Sciatic nerve (tissue), 2 donors: ENCODE data around the gene MYBPHL. TPM values are rescaled to one million over a fixed set of nuclear protein-coding genes. Genes with fewer than 3 reads are reported as not detected.
A peak's percentile ranks its signal among the peaks of the same experiment; 100 is the strongest.

Source experiments
- ATAC-seq: fragments of 200-7000 bp; cut with Tn5 transposase; one replicate; pipeline ENCODE4 v1.9.1; 2020; ENCODE audit warnings: mild to moderate bottlenecking, moderate library complexity
- DNase-seq: peaks from one replicate; pipeline ENCODE4 v3.0.0-alpha.2; 2020; ENCODE audit warnings: low spot score
- intact Hi-C: fragments of 100-400 bp; cut with DNase I; formaldehyde crosslinking; loops from one replicate; pipeline ENCODE4 v1.14.2; 2022
- total RNA-seq: library from RNA; stranded (reverse); fragmentation: NEBNext Ultra II Directional; extraction: Animal tissue kit (Norgen Biotek cat#: 25700); gene quantifications from one replicate; pipeline ENCODE4 v1.2.1, GENCODE V29; 2021
- donor health status: DM: no; HTN: no; CAD: no.
- donor health status: DM: no; HTN: no; CAD: no.

MYBPHL gene
- total RNA-seq, 1 donor from 2014 or later: 0.45 TPM

DNA sequence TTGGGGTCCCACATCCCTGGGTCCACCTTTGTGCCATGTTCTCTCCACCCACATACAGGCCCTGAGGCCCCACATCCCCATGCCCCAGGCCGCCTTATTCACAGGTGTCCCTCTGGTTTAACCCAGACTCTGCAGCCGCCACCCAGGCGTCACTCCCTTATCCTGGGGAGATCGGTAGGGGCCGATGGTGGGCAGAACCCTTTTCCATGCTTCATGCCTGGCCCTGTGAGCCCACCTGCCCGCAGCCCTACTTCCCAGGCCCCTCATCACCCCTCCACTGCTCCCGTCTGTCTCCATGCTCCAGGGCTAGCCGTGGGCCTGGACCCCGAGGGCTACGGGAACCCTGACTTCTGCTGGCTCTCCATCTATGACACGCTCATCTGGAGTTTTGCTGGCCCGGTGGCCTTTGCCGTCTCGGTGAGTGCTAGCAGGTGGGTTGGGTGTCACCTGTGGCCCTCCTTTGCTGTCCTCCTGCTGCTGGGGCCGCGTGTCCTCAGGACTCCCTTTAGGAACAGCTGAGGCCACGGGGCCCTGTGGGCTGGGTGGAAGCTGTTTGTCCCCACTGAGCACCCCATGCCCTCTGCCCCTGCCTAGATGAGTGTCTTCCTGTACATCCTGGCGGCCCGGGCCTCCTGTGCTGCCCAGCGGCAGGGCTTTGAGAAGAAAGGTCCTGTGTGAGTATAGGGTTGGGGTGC lies 36.0 kb downstream of the MYBPHL start:
- peak; percentile 55 for DNase-seq
- intact Hi-C loops: no loop called here
- ATAC-seq: no peak

GRCh38 chr1:109269981-109270622 lies 36.7 kb downstream of the MYBPHL start:
- DNase-seq: no peak

DNA sequence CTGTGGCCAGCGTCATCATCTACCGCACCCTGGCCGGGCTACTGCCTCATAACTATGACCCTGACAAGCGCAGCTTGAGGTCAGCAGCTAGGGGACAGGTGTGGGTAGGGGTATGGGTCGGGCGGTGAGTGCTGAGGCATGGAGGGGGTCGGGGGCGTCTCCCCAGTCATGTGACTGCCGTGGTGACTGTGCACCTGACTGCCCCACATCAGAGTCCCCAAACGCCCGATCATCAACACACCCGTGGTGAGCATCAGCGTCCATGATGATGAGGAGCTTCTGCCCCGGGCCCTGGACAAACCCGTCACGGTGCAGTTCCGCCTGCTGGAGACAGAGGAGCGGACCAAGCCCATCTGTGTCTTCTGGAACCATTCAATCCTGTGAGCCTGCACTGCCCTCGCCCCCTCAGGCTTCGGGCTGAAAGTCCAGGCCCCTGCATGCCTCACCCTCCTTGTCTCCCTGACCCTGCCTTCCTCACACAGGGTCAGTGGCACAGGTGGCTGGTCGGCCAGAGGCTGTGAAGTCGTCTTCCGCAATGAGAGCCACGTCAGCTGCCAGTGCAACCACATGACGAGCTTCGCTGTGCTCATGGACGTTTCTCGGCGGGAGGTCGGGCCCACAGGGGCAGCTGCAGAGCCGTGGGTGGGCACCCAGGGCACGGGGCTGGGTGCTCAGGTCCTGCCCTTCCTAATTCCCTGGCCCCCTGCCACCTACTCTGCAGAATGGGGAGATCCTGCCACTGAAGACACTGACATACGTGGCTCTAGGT lies 37.4 kb downstream of the MYBPHL start:
- intact Hi-C loops: no loop called here
- DNase-seq (no peak), ATAC-seq (no peak)

More at GRCh38 chr1:109269981-109270622, 36.7 kb downstream of the MYBPHL start:
- intact Hi-C loops: no loop called here
- ATAC-seq: no peak

GRCh38 chr1:109268431-109269211 lies 38.2 kb downstream of the MYBPHL start:
- ATAC-seq (no peak), DNase-seq (peak; percentile 53)
- intact Hi-C loops: no loop called here

- DNase-seq (no peak), ATAC-seq (no peak)
- intact Hi-C loops: no loop called here
These were observed 39.0 kb downstream of the MYBPHL start for GRCh38 chr1:109267743-109268300.

DNA sequence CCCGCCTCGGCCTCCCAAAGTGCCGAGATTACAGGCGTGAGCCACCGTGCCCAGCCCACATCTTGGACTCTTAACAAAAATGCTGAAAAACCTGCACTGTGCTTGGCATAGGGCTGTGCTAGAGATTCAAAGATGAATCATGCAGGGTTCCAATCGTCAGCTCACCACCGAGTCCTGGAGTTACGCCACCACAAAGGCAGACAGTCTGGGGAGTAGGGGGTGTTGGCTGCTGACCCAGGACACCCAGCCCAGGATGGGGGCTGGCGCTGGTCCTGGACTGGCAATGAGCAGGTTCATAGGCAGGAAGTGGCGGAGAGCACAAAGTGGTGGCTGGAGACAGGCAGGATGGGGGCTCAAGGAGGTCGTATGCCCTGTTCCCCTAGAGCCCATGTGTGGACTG lies 39.8 kb downstream of the MYBPHL start:
- no peak for DNase-seq
- intact Hi-C loops: no loop called here
- ATAC-seq: no peak

DNA sequence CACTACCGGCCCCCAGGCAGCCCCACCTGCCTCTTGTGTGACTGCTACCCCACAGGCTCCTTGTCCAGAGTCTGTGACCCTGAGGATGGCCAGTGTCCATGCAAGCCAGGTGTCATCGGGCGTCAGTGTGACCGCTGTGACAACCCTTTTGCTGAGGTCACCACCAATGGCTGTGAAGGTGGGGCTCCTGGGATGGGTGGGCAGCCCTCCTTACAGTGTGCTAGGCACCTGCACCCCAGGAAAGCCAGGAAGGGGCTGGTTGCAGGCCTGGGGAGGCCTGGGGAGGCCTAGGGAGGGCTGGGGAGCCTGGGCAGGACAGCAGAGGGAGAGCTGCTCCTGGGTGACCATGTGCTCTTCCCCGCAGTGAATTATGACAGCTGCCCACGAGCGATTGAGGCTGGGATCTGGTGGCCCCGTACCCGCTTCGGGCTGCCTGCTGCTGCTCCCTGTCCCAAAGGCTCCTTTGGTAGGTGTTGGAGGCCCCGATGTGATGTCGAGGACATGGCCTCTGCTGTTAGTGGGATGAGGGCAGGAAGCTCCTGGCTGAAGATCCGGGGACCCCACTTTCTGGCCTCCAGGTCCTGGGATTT lies 41.0 kb downstream of the MYBPHL start:
- ATAC-seq: no peak
- DNase-seq: no peak
- intact Hi-C loops: no loop called here

DNA sequence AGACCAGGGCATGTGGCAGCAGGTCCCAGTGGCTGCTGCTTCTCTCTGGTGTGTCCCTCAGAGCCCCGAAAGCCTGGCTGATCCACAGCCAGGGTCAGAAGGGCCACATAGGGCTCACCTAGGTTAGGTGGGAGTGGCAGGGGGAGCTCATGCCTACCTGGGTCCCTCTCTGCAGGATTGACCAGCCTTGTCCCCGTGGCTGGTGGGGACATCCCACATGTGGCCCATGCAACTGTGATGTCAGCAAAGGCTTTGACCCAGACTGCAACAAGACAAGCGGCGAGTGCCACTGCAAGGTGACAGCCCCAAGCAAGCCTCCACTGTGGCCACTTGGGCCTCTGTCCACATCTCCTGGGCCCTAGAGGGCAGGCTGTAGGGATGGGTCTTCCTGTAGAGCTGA lies 41.8 kb downstream of the MYBPHL start:
- ATAC-seq (no peak), DNase-seq (no peak)
- intact Hi-C loops: no loop called here

GRCh38 chr1:109264379-109264755 lies 42.4 kb downstream of the MYBPHL start:
- peak; percentile 4 for ATAC-seq
- intact Hi-C loops: loop anchor here (5.0 kb wide), 1 partner anchor 138 kb away; no protein-coding TSS in a partner anchor
- DNase-seq: no peak

GRCh38 chr1:109263597-109264378 lies 43.0 kb downstream of the MYBPHL start:
- DNase-seq (peak; percentile 92), ATAC-seq (peak; percentile 87)
- intact Hi-C loops: loop anchor here (5.0 kb wide), 1 partner anchor 139 kb away; no protein-coding TSS in a partner anchor

DNA sequence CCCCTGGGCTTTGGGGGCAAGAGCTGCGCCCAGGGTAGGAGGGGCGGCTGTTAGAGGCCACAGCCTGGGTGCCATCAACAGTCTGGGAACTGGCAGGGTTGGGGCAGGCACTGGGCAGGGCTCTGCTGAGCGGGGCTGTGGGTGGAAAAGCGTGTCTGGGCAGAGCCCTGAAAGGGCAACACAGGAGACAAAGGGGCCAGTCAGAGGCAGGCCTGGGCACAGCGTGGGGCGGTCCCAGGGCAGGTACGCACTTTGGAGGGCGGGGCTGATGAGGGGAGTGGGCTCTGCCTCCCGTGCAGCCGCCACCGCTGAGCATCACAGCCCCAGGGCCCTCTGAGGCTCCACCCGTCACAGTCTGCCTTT lies 43.6 kb downstream of the MYBPHL start:
- DNase-seq: no peak
- intact Hi-C loops: loop anchor here (5.0 kb wide), 1 partner anchor 139 kb away; no protein-coding TSS in a partner anchor
- ATAC-seq: peak; percentile 60

- DNase-seq: no peak
- intact Hi-C loops: loop anchor here (5.0 kb wide), 1 partner anchor 140 kb away; no protein-coding TSS in a partner anchor
- ATAC-seq: no peak
These were observed 44.4 kb downstream of the MYBPHL start for GRCh38 chr1:109262231-109263055.

DNA sequence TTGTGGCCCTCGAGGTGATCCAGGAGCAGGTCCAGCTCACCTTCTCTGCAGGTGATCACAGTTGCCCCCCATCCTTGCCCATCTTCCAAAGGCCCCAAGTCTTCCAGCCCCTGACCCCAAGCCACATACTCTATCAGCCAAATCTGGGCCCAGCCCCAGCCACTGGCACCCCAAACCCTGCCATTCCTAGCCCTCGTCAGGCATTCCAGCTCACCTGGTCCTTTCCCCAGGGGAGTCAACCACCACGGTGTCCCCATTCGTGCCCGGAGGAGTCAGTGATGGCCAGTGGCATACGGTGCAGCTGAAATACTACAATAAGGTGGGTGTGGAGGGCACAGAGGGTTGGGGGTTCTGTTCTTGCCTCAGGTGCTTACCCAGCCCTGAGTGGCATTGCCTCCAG lies 45.2 kb downstream of the MYBPHL start:
- no peak for DNase-seq
- ATAC-seq: no peak
- intact Hi-C loops: loop anchor here (5.0 kb wide), 1 partner anchor 141 kb away; no protein-coding TSS in a partner anchor

DNA sequence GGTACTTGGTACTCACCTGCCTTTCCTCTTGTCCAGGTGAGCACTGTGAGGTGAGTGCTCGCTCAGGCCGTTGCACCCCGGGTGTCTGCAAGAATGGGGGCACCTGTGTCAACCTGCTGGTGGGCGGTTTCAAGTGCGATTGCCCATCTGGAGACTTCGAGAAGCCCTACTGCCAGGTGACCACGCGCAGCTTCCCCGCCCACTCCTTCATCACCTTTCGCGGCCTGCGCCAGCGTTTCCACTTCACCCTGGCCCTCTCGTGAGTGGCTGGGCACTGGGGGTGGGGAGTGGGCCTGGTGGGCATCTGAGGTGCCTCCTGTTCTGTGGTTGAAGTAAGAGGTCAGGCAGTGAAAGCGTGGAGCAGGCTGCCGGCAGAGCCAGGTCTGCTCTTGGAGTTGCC lies 45.8 kb downstream of the MYBPHL start:
- DNase-seq: no peak
- ATAC-seq: no peak
- intact Hi-C loops: loop anchor here (5.0 kb wide), 1 partner anchor 141 kb away; no protein-coding TSS in a partner anchor

- DNase-seq (no peak), ATAC-seq (no peak)
- intact Hi-C loops: loop anchor here (5.0 kb wide), 1 partner anchor 142 kb away; no protein-coding TSS in a partner anchor
These were observed 46.9 kb downstream of the MYBPHL start for GRCh38 chr1:109259674-109260557.
